Neuronal stem cell (in vitro differentiated cells): ENCODE results near the gene RDX.

Experiments used
- DNase-seq: peaks from one replicate; pipeline ENCODE4 v3.0.0-alpha.2; 2013; ENCODE audit warnings: low spot score
- H2AFZ ChIP-seq: one replicate; pipeline ENCODE4 v1.6.1; 2013; ENCODE audit warnings: mild to moderate bottlenecking, low read length, inconsistent platforms
- H2AK5ac ChIP-seq: 2 replicates; pipeline ENCODE4 v1.6.1; 2013; ENCODE audit warnings: low read depth, mild to moderate bottlenecking, inconsistent platforms, low read length, moderate library complexity, mixed read lengths
- H2BK120ac ChIP-seq: 2 replicates; pipeline ENCODE4 v1.6.1; 2013; ENCODE audit warnings: low read depth, mild to moderate bottlenecking, inconsistent platforms, low read length, moderate library complexity, mixed read lengths
- H2BK12ac ChIP-seq: one replicate; pipeline ENCODE4 v1.6.1; 2013; ENCODE audit warnings: low read length, inconsistent platforms
- H2BK15ac ChIP-seq: 2 replicates; pipeline ENCODE4 v1.6.1; 2013; ENCODE audit warnings: mild to moderate bottlenecking, low read length, inconsistent platforms, mixed read lengths
- H2BK5ac ChIP-seq: one replicate; pipeline ENCODE4 v1.6.1; 2013; ENCODE audit warnings: inconsistent platforms, mild to moderate bottlenecking, low read length, moderate library complexity
- H3K14ac ChIP-seq: one replicate; pipeline ENCODE4 v1.6.1; 2013; ENCODE audit warnings: low read length, inconsistent platforms
- H3K18ac ChIP-seq: 2 replicates; pipeline ENCODE4 v1.6.1; 2013; ENCODE audit warnings: low read length, inconsistent platforms
- H3K23ac ChIP-seq: 2 replicates; pipeline ENCODE4 v1.6.1; 2013; ENCODE audit warnings: low read depth, mild to moderate bottlenecking, mixed read lengths, low read length, inconsistent platforms; ENCODE audit not compliant: poor library complexity
- H3K27ac ChIP-seq: replicated peaks from 3 replicates; pipeline ENCODE4 v1.5.1; 2013; ENCODE audit warnings: low read length, inconsistent platforms
- H3K27me3 ChIP-seq, 3 experiments: 2 replicates each; pipeline ENCODE4 v1.6.1; 2013; ENCODE audit warnings: low read length in 3 of 3, mild to moderate bottlenecking in 2 of 3, inconsistent platforms in 1 of 3, low read depth in 1 of 3, mixed read lengths in 1 of 3, moderate library complexity in 1 of 3; ENCODE audit not compliant: control insufficient read depth in 3 of 3, insufficient read depth in 3 of 3
- H3K36me3 ChIP-seq, 2 donors: replicated peaks in 1 of 2; 2 replicates each; pipeline ENCODE4 v1.6.1; 2013; ENCODE audit warnings: low read length in 2 of 2; ENCODE audit not compliant: control insufficient read depth in 2 of 2, insufficient read depth in 2 of 2
- H3K4ac ChIP-seq: 2 replicates; pipeline ENCODE4 v1.6.1; 2013; ENCODE audit warnings: inconsistent platforms, mild to moderate bottlenecking, low read length, moderate library complexity
- H3K4me1 ChIP-seq, 2 donors: 1 replicate in 1 of 2; 2 replicates in 1 of 2; pipeline ENCODE4 v1.6.1; 2013; ENCODE audit warnings: low read length in 2 of 2, low read depth in 1 of 2; ENCODE audit not compliant: control insufficient read depth in 2 of 2, insufficient read depth in 1 of 2
- H3K4me2 ChIP-seq: one replicate; pipeline ENCODE4 v1.6.1; 2013; ENCODE audit warnings: mild to moderate bottlenecking, low read length, inconsistent platforms; ENCODE audit not compliant: insufficient read depth, poor library complexity, severe bottlenecking
- H3K4me3 ChIP-seq, 2 donors: 2 replicates each; pipeline ENCODE4 v1.5.1; 2013; ENCODE audit warnings: low read length in 2 of 2, mild to moderate bottlenecking in 2 of 2, inconsistent platforms in 1 of 2, moderate library complexity in 1 of 2
- H3K79me1 ChIP-seq: one replicate; pipeline ENCODE4 v1.6.1; 2013; ENCODE audit warnings: low read depth, mild to moderate bottlenecking, inconsistent platforms, low read length, moderate library complexity
- H3K9ac ChIP-seq: one replicate; pipeline ENCODE4 v1.6.1; 2013; ENCODE audit warnings: mild to moderate bottlenecking, low read depth, low read length, inconsistent platforms; ENCODE audit not compliant: poor library complexity
- H3K9me3 ChIP-seq, 2 donors: replicated peaks in 1 of 2; 2 replicates each; pipeline versions ENCODE3 to v1.6.1; 2013; ENCODE audit warnings: low read length in 2 of 2, mild to moderate bottlenecking in 2 of 2, inconsistent platforms in 1 of 2, low read depth in 1 of 2, mixed read lengths in 1 of 2, moderate library complexity in 1 of 2; ENCODE audit not compliant: control insufficient read depth in 2 of 2, insufficient read depth in 1 of 2
- H4K8ac ChIP-seq: one replicate; pipeline ENCODE4 v1.6.1; 2013; ENCODE audit warnings: low read depth, mild to moderate bottlenecking, inconsistent platforms, low read length, moderate library complexity
- H4K91ac ChIP-seq: one replicate; pipeline ENCODE4 v1.6.1; 2013; ENCODE audit warnings: low read length, low read depth, mild to moderate bottlenecking, inconsistent platforms; ENCODE audit not compliant: poor library complexity
- WGBS, 2 donors: extraction: QIAGEN DNeasy Blood & Tissue Kit; methylation state at CpG; one replicate each; pipeline ENCODE4 v1.1.7; 2013; ENCODE audit warnings: missing lambda C conversion rate in 2 of 2, mixed read lengths in 1 of 2; ENCODE audit not compliant: insufficient read length in 2 of 2, insufficient replicate concordance in 1 of 2; ENCODE audit errors: extremely low coverage in 2 of 2; 5-methylcytosine and 5-hydroxymethylcytosine counted together

The RDX gene

DNA sequence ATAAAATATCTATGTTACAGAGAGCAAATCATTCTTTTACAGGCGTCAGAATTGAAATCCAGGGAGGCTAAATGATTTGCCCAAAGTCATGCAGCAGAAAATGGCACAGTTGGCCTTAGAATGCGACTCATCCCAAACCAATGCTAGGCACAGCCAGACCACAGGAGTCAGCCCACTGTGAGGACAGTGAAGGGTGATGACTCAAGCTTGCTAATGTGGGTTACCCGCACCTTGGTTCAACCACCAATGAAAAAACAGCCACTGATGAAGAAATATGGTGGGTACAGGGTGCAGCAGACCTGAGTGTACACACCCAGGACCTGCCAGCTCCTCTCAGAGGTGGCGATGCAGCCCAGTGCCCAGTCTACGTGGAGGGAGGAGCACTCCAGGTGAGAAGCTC is 113.5 kb downstream of the RDX start:
- Histone ChIP-seq H3K9me3 (no peaks in the 10 kb centered on the region), H2BK120ac (no peak overlapping the region), H2AK5ac (no peak overlapping the region), H3K4me1 (peaks cover 0 to 6% of the 10 kb centered on the region in 2 donors), H3K18ac (no peak overlapping the region), H3K14ac (no peak overlapping the region), H3K4ac (no peak overlapping the region), H2BK5ac (no peak overlapping the region), H2AFZ (no peak overlapping the region), H2BK12ac (no peak overlapping the region), H3K36me3 (no peaks in the 10 kb centered on the region), H2BK15ac (no peak overlapping the region), H4K91ac (no peak overlapping the region), H3K23ac (no peak overlapping the region), H4K8ac (no peak overlapping the region), H3K4me3 (no peak overlapping the region), H3K27ac (no peak overlapping the region), H3K9ac (no peak overlapping the region), H3K4me2 (no peak overlapping the region), H3K27me3 (no peaks in the 10 kb centered on the region), H3K79me1 (no peaks in the 10 kb centered on the region)
- WGBS, 2 donors = no CpG with 5 or more reads among the region's 5 CpGs
- DNase-seq = no peak

- Histone ChIP-seq H3K4ac (no peak overlapping the region), H2BK12ac (no peak overlapping the region), H3K23ac (no peak overlapping the region), H3K27me3 (no peaks in the 10 kb centered on the region), H3K4me1 (peaks cover 0 to 11% of the 10 kb centered on the region in 2 donors), H3K9me3 (no peaks in the 10 kb centered on the region), H2AK5ac (no peak overlapping the region), H3K18ac (no peak overlapping the region), H2BK5ac (no peak overlapping the region), H3K36me3 (no peaks in the 10 kb centered on the region), H2BK15ac (no peak overlapping the region), H3K4me3 (no peak overlapping the region), H3K4me2 (no peak overlapping the region), H3K9ac (no peak overlapping the region), H2AFZ (no peak overlapping the region), H3K14ac (no peak overlapping the region), H3K79me1 (no peaks in the 10 kb centered on the region), H4K8ac (no peak overlapping the region), H4K91ac (no peak overlapping the region), H2BK120ac (no peak overlapping the region), H3K27ac (no peak overlapping the region)
- WGBS, 2 donors = no CpG with 5 or more reads among the region's 4 CpGs
- DNase-seq = no peak
Measured at GRCh38 chr11:110179064-110179463, 117.3 kb downstream of the RDX start.

GRCh38 chr11:110177086-110177456 is 119.3 kb downstream of the RDX start:
- Histone ChIP-seq H3K9me3 (no peaks in the 10 kb centered on the region), H4K91ac (no peak overlapping the region), H3K4me2 (no peak overlapping the region), H3K9ac (no peak overlapping the region), H4K8ac (no peak overlapping the region), H2AK5ac (no peak overlapping the region), H3K18ac (no peak overlapping the region), H3K14ac (no peak overlapping the region), H3K4ac (no peak overlapping the region), H3K4me3 (no peak overlapping the region), H3K4me1 (peaks cover 4 to 15% of the 10 kb centered on the region in 2 donors), H2BK12ac (no peak overlapping the region), H2AFZ (no peak overlapping the region), H3K79me1 (no peaks in the 10 kb centered on the region), H3K27ac (no peak overlapping the region), H2BK5ac (no peak overlapping the region), H3K36me3 (no peaks in the 10 kb centered on the region), H2BK15ac (no peak overlapping the region), H3K23ac (no peak overlapping the region), H2BK120ac (no peak overlapping the region), H3K27me3 (no peaks in the 10 kb centered on the region)
- no peak for DNase-seq
- no CpG with 5 or more reads among the region's 7 CpGs for WGBS, 2 donors

GRCh38 chr11:110176366-110177085 is 119.9 kb downstream of the RDX start:
- H3K27ac ChIP-seq = no peak overlapping the region
- no peak for DNase-seq
- no peak overlapping the region for H2AK5ac ChIP-seq
- H2BK5ac ChIP-seq = no peak overlapping the region
- WGBS, 2 donors = no CpG with 5 or more reads among the region's 12 CpGs
- no peak overlapping the region for H3K18ac ChIP-seq
- H3K23ac ChIP-seq = no peak overlapping the region
- H3K9ac ChIP-seq = no peak overlapping the region
- H3K4me1 ChIP-seq = peaks cover 4 to 15% of the 10 kb centered on the region in 2 donors
- no peak overlapping the region for H2BK12ac ChIP-seq
- H2AFZ ChIP-seq = no peak overlapping the region
- H4K8ac ChIP-seq = no peak overlapping the region
- H2BK15ac ChIP-seq = no peak overlapping the region
- H3K27me3 ChIP-seq = no peaks in the 10 kb centered on the region
- H3K36me3 ChIP-seq = no peaks in the 10 kb centered on the region
- no peak overlapping the region for H3K14ac ChIP-seq
- H3K4ac ChIP-seq = no peak overlapping the region
- no peak overlapping the region for H3K4me2 ChIP-seq
- no peaks in the 10 kb centered on the region for H3K9me3 ChIP-seq
- no peak overlapping the region for H4K91ac ChIP-seq
- H3K4me3 ChIP-seq = no peak overlapping the region
- no peak overlapping the region for H2BK120ac ChIP-seq
- H3K79me1 ChIP-seq = no peaks in the 10 kb centered on the region
